H1 (cell line): ENCODE results near the gene NHS.

ENCODE experiments used
- ASH2L ChIP-seq: fragments of 200-600, 300-600 bp; sonication (generic); IDR thresholded peaks from one replicate; pipeline ENCODE4 v1.7.1; 2017; ENCODE audit warnings: low read length
- ATF3 ChIP-seq: IDR thresholded peaks from 2 replicates; pipeline ENCODE4 v1.6.1; 2011; ENCODE audit warnings: low read depth, mild to moderate bottlenecking, low read length; ENCODE audit not compliant: insufficient read depth
- CTCF ChIP-seq, 3 experiments: IDR thresholded peaks; 1 replicate in 2 of 3; 2 replicates in 1 of 3; pipeline versions ENCODE4 v1.5.1 to v1.6.1; 2011; ENCODE audit warnings: low read length in 3 of 3, mild to moderate bottlenecking in 3 of 3, inconsistent platforms in 2 of 3, low read depth in 1 of 3, moderate library complexity in 1 of 3; ENCODE audit not compliant: insufficient read depth in 1 of 3; ENCODE audit errors: control extremely low read depth in 1 of 3
- E2F6 ChIP-seq: IDR thresholded peaks from 2 replicates; pipeline ENCODE4 v1.6.1; 2012; ENCODE audit warnings: inconsistent platforms
- JUND ChIP-seq: IDR thresholded peaks from 2 replicates; pipeline ENCODE4 v1.6.1; 2011; ENCODE audit warnings: mild to moderate bottlenecking, improper control_type of control experiment, low read length
- MAX ChIP-seq: IDR thresholded peaks from 2 replicates; pipeline ENCODE4 v1.6.1; 2012; ENCODE audit warnings: inconsistent platforms
- POLR2A ChIP-seq, 2 experiments: IDR thresholded peaks; 1 replicate in 1 of 2; 2 replicates in 1 of 2; pipeline ENCODE4 v1.6.1; 2011; ENCODE audit warnings: low read depth in 2 of 2, low read length in 2 of 2, mild to moderate bottlenecking in 2 of 2; ENCODE audit errors: control extremely low read depth in 1 of 2
- RAD21 ChIP-seq, 2 experiments: IDR thresholded peaks in 1 of 2; conservative IDR thresholded peaks in 1 of 2; 2 replicates each; pipeline ENCODE4 v1.6.1; 2011; ENCODE audit warnings: low read depth in 2 of 2, low read length in 2 of 2, improper control_type of control experiment in 1 of 2, inconsistent platforms in 1 of 2, mild to moderate bottlenecking in 1 of 2, moderate library complexity in 1 of 2
- TAF7 ChIP-seq: optimal IDR thresholded peaks from 2 replicates; pipeline ENCODE3; 2011; ENCODE audit warnings: low read depth, mild to moderate bottlenecking, inconsistent platforms, low read length, moderate library complexity, borderline replicate concordance
- YY1 ChIP-seq: IDR thresholded peaks from 2 replicates; pipeline ENCODE4 v1.6.1; 2011; ENCODE audit warnings: low read depth, mild to moderate bottlenecking, low read length

GRCh38 chrX:17687648-17688047 is 312.6 kb downstream of the NHS start:
- TF ChIP-seq CTCF (IDR thresholded peaks at IDR 0.05; ENCODE audit: control extremely low read depth in 1 of 3, insufficient read depth in 1 of 3, low read depth in 1 of 3, low read length in 3 of 3) (no peak), YY1 (no peak), JUND (no peak), TAF7 (no peak), POLR2A (IDR thresholded peaks at IDR 0.05; ENCODE audit: control extremely low read depth in 1 of 2, low read depth in 2 of 2, low read length in 2 of 2) (no peak), ATF3 (no peak), MAX (no peak), RAD21 (IDR thresholded peaks at IDR 0.05 in 1 of 2, conservative IDR thresholded peaks at IDR 0.05 in 1 of 2; ENCODE audit: low read depth in 2 of 2, low read length in 2 of 2) (no peak), E2F6 (no peak), ASH2L (no peak)
